RWPE2 (cell line): Measurements from ENCODE around the gene FASTK.
"Not testable (repeated sequence)": the region's sequence is repeated elsewhere in the genome, so short reads cannot be mapped to it uniquely, and the experiment has no call there.

Experiments used
- ATAC-seq: fragments of 200-7000 bp; cut with Tn5 transposase; 3 replicates; pipeline ENCODE4 v1.9.1; 2021; ENCODE audit warnings: low read depth
- DNase-seq: peaks from one replicate; pipeline ENCODE4 v3.0.0-alpha.2; 2020; ENCODE audit warnings: low spot score
- H3K27ac ChIP-seq: fragments of 450-650 bp; 2 replicates; pipeline ENCODE4 v1.5.1; 2017; ENCODE audit warnings: mild to moderate bottlenecking; ENCODE audit not compliant: poor library complexity, severe bottlenecking
- H3K27me3 ChIP-seq: fragments of 250-450 bp; sonication (Bioruptor Pico); 2 replicates; pipeline ENCODE4 v1.5.1; 2021; ENCODE audit warnings: mild to moderate bottlenecking, moderate library complexity; ENCODE audit not compliant: insufficient read depth, poor library complexity, severe bottlenecking
- H3K36me3 ChIP-seq: fragments of 250-450 bp; sonication (Bioruptor Pico); 2 replicates; pipeline ENCODE4 v1.5.1; 2020; ENCODE audit warnings: low read depth, mild to moderate bottlenecking, moderate library complexity
- H3K4me1 ChIP-seq: fragments of 250-450 bp; sonication (Bioruptor Pico); 2 replicates; pipeline ENCODE4 v1.5.1; 2021; ENCODE audit warnings: mild to moderate bottlenecking, moderate library complexity; ENCODE audit not compliant: insufficient read depth, poor library complexity, severe bottlenecking
- H3K4me3 ChIP-seq: fragments of 250-450 bp; sonication (Bioruptor Pico); 2 replicates; pipeline ENCODE4 v1.5.1; 2021; ENCODE audit warnings: mild to moderate bottlenecking, moderate library complexity; ENCODE audit not compliant: severe bottlenecking
- H3K9me3 ChIP-seq: fragments of 250-450 bp; sonication (Bioruptor Pico); 2 replicates; pipeline ENCODE4 v1.5.1; 2021; ENCODE audit warnings: mild to moderate bottlenecking, moderate library complexity; ENCODE audit not compliant: severe bottlenecking
- TF ChIP-seq, protein P1 (sequence below): fragments of 450-650 bp; IDR thresholded peaks from one replicate; pipeline ENCODE4 v1.5.1; 2017; ENCODE audit warnings: mild to moderate bottlenecking, moderate library complexity; ENCODE audit not compliant: poor library complexity, severe bottlenecking

The FASTK gene

DNA sequence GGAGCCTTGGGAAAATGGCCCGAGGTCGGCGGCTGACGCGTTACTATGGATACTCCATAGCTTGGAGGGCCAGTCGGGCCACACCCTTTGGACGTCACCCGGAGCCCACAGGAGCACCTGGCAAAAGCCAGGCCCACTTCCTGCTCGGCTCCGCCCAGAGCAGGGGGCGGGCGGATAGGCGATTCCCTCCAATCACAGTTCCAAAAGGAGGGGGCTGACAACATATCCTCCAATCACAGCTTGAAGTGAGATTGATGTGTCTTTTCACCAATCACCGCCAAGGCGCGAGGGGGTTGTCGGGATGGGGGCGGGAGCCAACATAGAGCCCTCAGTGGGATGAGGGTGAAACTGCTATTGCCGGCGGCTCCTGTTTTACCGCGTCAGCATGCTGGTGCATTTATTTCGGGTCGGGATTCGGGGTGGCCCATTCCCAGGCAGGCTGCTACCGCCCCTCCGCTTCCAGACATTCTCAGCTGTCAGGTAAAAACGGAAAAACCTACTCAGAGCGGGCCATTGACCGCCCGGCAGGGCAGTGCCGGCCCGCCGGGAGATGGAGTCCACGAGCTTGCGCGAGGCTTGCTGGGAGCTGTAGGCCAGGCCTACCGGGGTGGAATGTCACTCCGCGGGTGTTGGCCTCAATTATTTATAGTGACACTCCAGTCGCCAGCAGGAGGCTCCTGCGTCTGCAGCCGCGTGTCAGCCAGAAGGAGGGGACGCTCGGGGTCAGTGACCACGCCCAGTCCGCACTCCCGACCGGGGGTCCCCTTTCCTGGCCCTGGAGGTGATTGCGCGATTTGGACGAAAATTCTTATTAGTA is 52.3 kb downstream of the FASTK start, which contains the start of gene ABCB8:
Gene ABCB8, plus strand, starts transcription at position 320 of the 817 bp plus-strand sequence. Its CDS starts 66 bp downstream, at position 386.
- Histone ChIP-seq H3K27me3 (no peaks in the 10 kb centered on the region), H3K4me3 (peak within 1 kb of the TSS; percentile 78), H3K4me1 (peaks cover 14% of the 10 kb centered on the region), H3K36me3 (no peaks in the 10 kb centered on the region), H3K9me3 (no peaks in the 10 kb centered on the region), H3K27ac (peak within 1 kb of the TSS; percentile 28)
- ATAC-seq, result peak; percentile 91
- TF ChIP-seq, protein P1, sequence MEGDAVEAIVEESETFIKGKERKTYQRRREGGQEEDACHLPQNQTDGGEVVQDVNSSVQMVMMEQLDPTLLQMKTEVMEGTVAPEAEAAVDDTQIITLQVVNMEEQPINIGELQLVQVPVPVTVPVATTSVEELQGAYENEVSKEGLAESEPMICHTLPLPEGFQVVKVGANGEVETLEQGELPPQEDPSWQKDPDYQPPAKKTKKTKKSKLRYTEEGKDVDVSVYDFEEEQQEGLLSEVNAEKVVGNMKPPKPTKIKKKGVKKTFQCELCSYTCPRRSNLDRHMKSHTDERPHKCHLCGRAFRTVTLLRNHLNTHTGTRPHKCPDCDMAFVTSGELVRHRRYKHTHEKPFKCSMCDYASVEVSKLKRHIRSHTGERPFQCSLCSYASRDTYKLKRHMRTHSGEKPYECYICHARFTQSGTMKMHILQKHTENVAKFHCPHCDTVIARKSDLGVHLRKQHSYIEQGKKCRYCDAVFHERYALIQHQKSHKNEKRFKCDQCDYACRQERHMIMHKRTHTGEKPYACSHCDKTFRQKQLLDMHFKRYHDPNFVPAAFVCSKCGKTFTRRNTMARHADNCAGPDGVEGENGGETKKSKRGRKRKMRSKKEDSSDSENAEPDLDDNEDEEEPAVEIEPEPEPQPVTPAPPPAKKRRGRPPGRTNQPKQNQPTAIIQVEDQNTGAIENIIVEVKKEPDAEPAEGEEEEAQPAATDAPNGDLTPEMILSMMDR, result peak; percentile 57
- peak; percentile 98 for DNase-seq

DNA sequence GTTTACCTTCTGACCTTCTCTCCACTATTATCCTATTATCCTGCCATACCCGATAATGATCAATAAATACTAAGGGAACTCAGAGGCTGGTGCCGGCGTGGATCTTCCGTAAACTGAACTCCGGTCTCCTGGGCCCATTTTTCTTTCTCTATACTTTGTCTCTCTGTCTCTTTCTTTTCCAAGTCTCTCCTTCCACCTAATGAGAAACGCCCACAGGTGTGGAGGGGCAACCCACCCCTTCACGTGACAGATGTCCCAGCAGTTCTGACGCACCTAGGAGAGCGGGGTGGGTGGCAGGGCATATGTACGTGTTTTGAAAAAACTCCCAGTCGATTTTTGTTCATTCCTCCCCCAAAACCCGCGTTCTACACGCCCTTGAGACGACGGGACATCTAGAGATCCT is 52.9 kb downstream of the FASTK start:
- not testable (repeated sequence) for H3K27me3 ChIP-seq, DNase-seq, H3K9me3 ChIP-seq, H3K36me3 ChIP-seq, ATAC-seq
- Histone ChIP-seq H3K27ac (peak overlapping the region; percentile 28), H3K4me1 (peaks cover 14% of the 10 kb centered on the region), H3K4me3 (peak overlapping the region; percentile 78)

DNA sequence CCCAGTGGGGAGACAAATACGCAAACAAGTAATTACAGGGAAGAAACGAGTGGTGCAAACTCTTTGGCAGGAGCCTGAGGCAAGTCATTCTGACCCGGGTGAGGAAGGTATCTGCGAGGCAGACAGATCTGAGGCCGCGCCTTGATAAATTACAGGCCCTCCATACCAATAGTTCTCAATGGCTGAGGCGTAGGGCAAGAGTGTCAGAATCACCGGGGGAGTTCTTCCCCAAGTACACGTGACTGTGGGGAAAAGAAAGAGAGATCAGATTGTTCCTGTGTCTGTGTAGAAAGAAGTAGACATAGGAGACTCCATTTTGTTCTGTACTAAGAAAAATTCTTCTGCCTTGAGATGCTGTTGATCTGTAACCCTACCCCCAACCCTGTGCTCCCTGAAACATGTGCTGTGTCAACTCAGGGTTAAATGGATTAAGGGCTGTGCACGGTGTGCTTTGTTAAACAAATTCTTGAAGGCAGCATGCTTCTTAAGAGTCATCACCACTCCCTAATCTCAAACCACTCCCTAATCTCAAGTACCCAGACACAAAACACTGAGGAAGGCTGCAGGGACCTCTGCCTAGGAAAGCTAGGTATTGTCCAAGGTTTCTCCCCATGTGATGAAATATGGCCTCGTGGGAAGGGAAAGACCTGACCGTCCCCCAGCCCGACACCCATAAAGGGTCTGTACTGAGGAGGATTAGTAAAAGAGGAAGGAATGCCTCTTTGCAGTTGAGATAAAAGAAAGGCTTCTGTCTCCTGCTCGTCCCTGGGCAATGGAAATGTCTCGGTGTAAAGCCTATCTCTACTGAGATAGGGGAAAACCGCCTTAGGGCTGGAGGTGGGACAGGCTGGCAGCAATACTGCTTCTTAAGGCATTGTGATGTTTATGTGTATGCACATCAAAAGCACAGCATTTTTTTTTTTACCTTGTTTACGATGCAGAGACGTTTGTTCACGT is 53.6 kb downstream of the FASTK start:
- not testable (repeated sequence) for H3K27me3 ChIP-seq, H3K4me3 ChIP-seq, H3K36me3 ChIP-seq, DNase-seq, H3K9me3 ChIP-seq, ATAC-seq
- Histone ChIP-seq H3K27ac (peak overlapping the region; percentile 28), H3K4me1 (peaks cover 14% of the 10 kb centered on the region)
